Naive thymus-derived CD8-positive, alpha-beta T cell (primary cell): ENCODE measurements around the gene ZSWIM1. TPM values are rescaled to one million over a fixed set of nuclear protein-coding genes. Genes with fewer than 3 reads are reported as not detected.
"Not testable (repeated sequence)": the region's sequence is repeated elsewhere in the genome, so short reads cannot be mapped to it uniquely, and the experiment has no call there.

Experiments used
- ATAC-seq, 2 donors: fragments of 150-1000 bp; cut with Tn5 transposase in 1 of 2; sonication (Bioruptor Pico), chemical (Tn5 transposase) in 1 of 2; 1 replicate in 1 of 2; 2 replicates in 1 of 2; pipeline ENCODE4 v1.10.0; 2021; ENCODE audit warnings: mild to moderate bottlenecking in 2 of 2, moderate library complexity in 2 of 2
- POLR2A ChIA-PET: fragments of 350-600 bp; sonication (Branson Sonifier 250); formaldehyde crosslinking; loops from one replicate; lab custom pipeline; 2021; ENCODE audit warnings: antibody characterized with exemption; lab: Charles Lee
- DNase-seq, 10 donors: peaks; one replicate each; pipeline versions ENCODE4 v3.0.0 to v3.0.0-alpha.2; 2020 to 2022
- H3K27ac Mint-ChIP-seq, 10 donors: one replicate each; pipeline ENCODE4 v1.8.0; 2020 to 2022; ENCODE audit warnings: mild to moderate bottlenecking in 10 of 10, mixed read lengths in 10 of 10, moderate library complexity in 4 of 10, inconsistent platforms in 1 of 10
- H3K27me3 Mint-ChIP-seq, 5 donors: one replicate each; pipeline ENCODE4 v1.8.0; 2021 to 2022; ENCODE audit warnings: mixed read lengths in 5 of 5
- H3K36me3 Mint-ChIP-seq, 3 donors: one replicate each; pipeline ENCODE4 v1.8.0; 2020 to 2022; ENCODE audit warnings: mixed read lengths in 3 of 3, mild to moderate bottlenecking in 2 of 3, inconsistent platforms in 1 of 3
- H3K4me1 Mint-ChIP-seq, 4 donors: one replicate each; pipeline ENCODE4 v1.8.0; 2021 to 2022; ENCODE audit warnings: mixed read lengths in 4 of 4
- H3K4me3 Mint-ChIP-seq, 10 donors: one replicate each; pipeline ENCODE4 v1.8.0; 2020 to 2022; ENCODE audit warnings: mild to moderate bottlenecking in 10 of 10, mixed read lengths in 10 of 10, moderate library complexity in 6 of 10, inconsistent platforms in 1 of 10
- H3K9me3 Mint-ChIP-seq, 9 donors: one replicate each; pipeline ENCODE4 v1.8.0; 2020 to 2022; ENCODE audit warnings: mixed read lengths in 9 of 9, mild to moderate bottlenecking in 3 of 9, inconsistent platforms in 1 of 9, moderate library complexity in 1 of 9
- polyA plus RNA-seq, 3 donors: library from polyadenylated mRNA; unstranded; fragments of 300-500 nt; fragmentation: Illumina TruSeq; gene quantifications; one replicate each; pipeline ENCODE4 v1.2.3, GENCODE V29; 2021
- total RNA-seq, 8 experiments: library from RNA in 2 of 8; stranded (reverse) in 2 of 8; gene quantifications; one replicate each; pipeline ENCODE4 v1.2.3 and lab custom pipeline; 2021 to 2026

Gene ZSWIM1
- total and polyA plus RNA-seq, 5 experiments from 2014 or later: 0.96 to 17.6 (median 9.8) TPM

DNA sequence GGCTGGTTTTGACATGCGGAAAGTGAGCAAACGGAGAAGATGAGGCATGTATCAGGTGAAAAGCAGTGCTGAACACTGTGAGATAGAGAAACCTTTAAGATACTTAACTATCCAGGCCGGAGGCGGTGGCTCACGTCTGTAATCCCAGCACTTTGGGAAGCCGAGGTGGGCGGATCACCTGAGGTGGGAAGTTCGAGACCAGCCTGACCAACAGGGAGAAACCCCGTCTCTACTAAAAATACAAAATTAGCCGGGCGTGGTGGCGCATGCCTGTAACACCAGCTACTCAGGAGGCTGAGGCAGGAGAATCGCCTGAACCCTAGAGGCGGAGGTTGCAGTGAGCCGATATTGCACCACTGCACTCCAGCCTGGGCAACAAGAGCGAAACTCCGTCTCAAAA lies 50.7 kb downstream of the ZSWIM1 start:
- POLR2A ChIA-PET: interaction anchor here (1.1 kb wide), 1 partner anchor 27 kb away, joined by 3 read pairs; no protein-coding TSS in a partner anchor
- not testable (repeated sequence) for H3K9me3 Mint-ChIP-seq, DNase-seq, H3K36me3 Mint-ChIP-seq, H3K27me3 Mint-ChIP-seq, ATAC-seq
- Mint-ChIP-seq H3K4me1 (peaks cover 6 to 25% (median 11%) of the 10 kb centered on the region in 4 donors), H3K27ac (peak overlapping the region in 1 of 10 donors; percentile 4), H3K4me3 (peak overlapping the region in 2 of 10 donors; percentile 29 to 48)

DNA sequence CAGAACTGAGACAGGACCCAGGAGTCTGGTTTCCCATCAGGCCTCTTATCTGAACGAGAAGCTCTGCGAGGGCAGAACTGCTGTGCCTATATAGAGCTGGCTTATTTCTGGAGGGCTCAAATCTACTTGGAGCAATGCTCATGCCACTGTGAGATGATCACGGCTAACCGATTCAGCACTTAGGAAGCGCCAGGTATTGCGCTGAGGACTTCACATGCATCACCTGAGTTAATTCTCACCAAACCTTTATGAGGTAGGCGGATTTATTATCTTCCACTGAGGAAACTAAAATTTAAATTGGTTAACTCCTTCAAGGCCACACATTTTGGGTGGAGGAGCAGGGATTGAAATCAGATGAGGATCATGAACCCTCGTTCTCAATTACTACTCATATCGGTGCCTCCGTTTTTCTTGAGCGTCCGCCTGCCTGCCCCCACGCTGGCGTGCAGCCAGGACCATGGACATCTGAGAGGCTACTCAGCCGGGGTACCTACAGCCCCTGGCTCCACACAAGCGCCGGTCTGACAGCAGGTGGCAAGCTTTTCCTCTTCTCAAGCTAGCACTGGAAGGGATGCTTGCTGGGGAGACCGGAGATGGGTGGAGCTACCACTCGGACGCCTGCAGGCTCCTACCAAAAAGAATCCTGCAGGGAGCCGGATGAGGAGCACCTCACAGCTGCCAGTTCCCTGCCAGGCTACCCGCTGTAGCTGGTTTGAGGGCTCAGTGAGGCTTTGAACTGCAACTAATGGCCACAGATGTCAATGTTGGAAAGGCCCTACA lies 52.4 kb downstream of the ZSWIM1 start:
- Mint-ChIP-seq H3K36me3 (peaks cover 0 to 13% (median 4%) of the 10 kb centered on the region in 3 donors), H3K27ac (peak overlapping the region; percentile 94 to 99 (median 98)), H3K9me3 (no peaks in the 10 kb centered on the region), H3K4me3 (peak overlapping the region; percentile 92 to 100 (median 97)), H3K27me3 (no peaks in the 10 kb centered on the region), H3K4me1 (peaks cover 12 to 40% (median 25%) of the 10 kb centered on the region in 4 donors)
- POLR2A ChIA-PET: interaction anchor here (0.6 to 9.8 kb wide), 20 partner anchors 8 to 571 kb away, joined by 3 to 216 read pairs (median 12); partner anchors contain the start of genes ACOT8, CTSA, DNTTIP1 and MMP9
- ATAC-seq (peak; percentile 1 to 9), DNase-seq (peak; percentile 34 to 78 (median 57))

DNA sequence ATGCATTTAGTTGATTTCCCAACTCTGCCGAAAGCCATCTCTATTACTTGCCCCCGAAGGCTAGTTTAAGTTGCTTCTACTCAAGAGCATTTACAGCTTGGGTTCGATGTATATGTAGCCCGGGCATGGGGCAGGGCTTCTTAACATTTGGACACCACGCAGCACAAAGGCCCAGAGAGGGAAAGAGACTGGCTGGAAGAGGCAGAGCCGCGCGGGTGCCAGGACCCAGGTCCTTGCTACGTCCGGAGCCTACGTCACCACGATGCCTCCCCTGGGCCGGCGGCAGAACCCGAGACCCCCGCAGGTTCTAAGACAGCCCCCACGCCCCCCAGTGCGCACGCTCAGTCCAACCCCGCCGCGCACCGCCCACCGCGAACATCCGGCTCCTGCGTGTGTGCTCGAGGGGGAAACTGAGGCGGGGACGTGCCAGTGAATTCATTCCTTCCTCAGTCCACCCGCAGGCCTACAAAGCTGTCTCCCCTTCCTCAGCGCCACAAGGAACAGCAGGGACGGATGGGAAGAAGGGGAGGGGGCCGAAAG lies 53.1 kb downstream of the ZSWIM1 start:
- peak overlapping the region; percentile 92 to 100 (median 97) for H3K4me3 Mint-ChIP-seq
- H3K36me3 Mint-ChIP-seq: peaks cover 0 to 19% (median 4%) of the 10 kb centered on the region in 3 donors
- no peaks in the 10 kb centered on the region for H3K27me3 Mint-ChIP-seq
- no peaks in the 10 kb centered on the region for H3K9me3 Mint-ChIP-seq
- DNase-seq: peak in 4 of 10 donors; percentile 41 to 83 (median 55)
- POLR2A ChIA-PET: interaction anchor here (0.6 to 9.8 kb wide), 34 partner anchors 9 to 572 kb away, joined by 3 to 216 read pairs (median 6); partner anchors contain the start of genes ACOT8, CTSA, DNTTIP1 and MMP9
- peaks cover 13 to 43% (median 27%) of the 10 kb centered on the region in 4 donors for H3K4me1 Mint-ChIP-seq
- peak; percentile 1 to 17 for ATAC-seq
- peak overlapping the region; percentile 94 to 99 (median 98) for H3K27ac Mint-ChIP-seq

Other genes starting within 250 kb of the ZSWIM1 start
- gene WFDC9, start 249.9 kb upstream of the ZSWIM1 start, total RNA-seq: not detected
- not detected for gene WFDC9, start 249.9 kb upstream of the ZSWIM1 start, polyA plus RNA-seq
- not detected for gene WFDC11, start 211.0 kb upstream of the ZSWIM1 start, total RNA-seq
- gene WFDC11, start 211.0 kb upstream of the ZSWIM1 start, polyA plus RNA-seq: not detected
- gene WFDC13, start 179.2 kb upstream of the ZSWIM1 start, total RNA-seq: not detected
- not detected for gene WFDC13, start 179.2 kb upstream of the ZSWIM1 start, polyA plus RNA-seq
- not detected for gene WFDC10B, start 176.2 kb upstream of the ZSWIM1 start, total RNA-seq
- gene WFDC10B, start 176.2 kb upstream of the ZSWIM1 start, polyA plus RNA-seq: not detected
- gene SPINT4, start 158.9 kb upstream of the ZSWIM1 start, total RNA-seq: not detected
- gene SPINT4, start 158.9 kb upstream of the ZSWIM1 start, polyA plus RNA-seq: not detected
- not detected for gene WFDC3, start 89.3 kb upstream of the ZSWIM1 start, total RNA-seq
- under 1 TPM in 1 of 3 donors, not detected in 2; 0.73 TPM for gene WFDC3, start 89.3 kb upstream of the ZSWIM1 start, polyA plus RNA-seq
- 10 to 100 TPM; 18.5 to 26.3 TPM for gene DNTTIP1, start 89.3 kb upstream of the ZSWIM1 start, total RNA-seq
- 10 to 100 TPM; 26.3 to 41.2 (median 29.5) TPM for gene DNTTIP1, start 89.3 kb upstream of the ZSWIM1 start, polyA plus RNA-seq
- gene UBE2C, start 68.6 kb upstream of the ZSWIM1 start, total RNA-seq: under 1 TPM in 1 of 2 experiments, not detected in 1; 0.44 TPM
- gene UBE2C, start 68.6 kb upstream of the ZSWIM1 start, polyA plus RNA-seq: not detected
- under 1 TPM in 1 of 2 experiments, not detected in 1; 0.58 TPM for gene TNNC2, start 53.9 kb upstream of the ZSWIM1 start, total RNA-seq
- under 1 TPM in 1 of 3 donors, not detected in 2; 0.53 TPM for gene TNNC2, start 53.9 kb upstream of the ZSWIM1 start, polyA plus RNA-seq
- 1 to 10 TPM; 1.3 to 1.8 TPM for gene SNX21, start 47.4 kb upstream of the ZSWIM1 start, total RNA-seq
- 1 to 10 TPM in 2 of 3 donors, under 1 TPM in 1; 0.30 to 2.2 (median 1.4) TPM for gene SNX21, start 47.4 kb upstream of the ZSWIM1 start, polyA plus RNA-seq
- 10 to 100 TPM; 29.6 to 33.3 TPM for gene ACOT8, start 23.8 kb upstream of the ZSWIM1 start, total RNA-seq
- 10 to 100 TPM; 37.5 to 46.2 (median 38.4) TPM for gene ACOT8, start 23.8 kb upstream of the ZSWIM1 start, polyA plus RNA-seq
- gene ZSWIM3, start 23.6 kb upstream of the ZSWIM1 start, total RNA-seq: 1 to 10 TPM; 4.3 to 4.4 TPM
- gene ZSWIM3, start 23.6 kb upstream of the ZSWIM1 start, polyA plus RNA-seq: 1 to 10 TPM in 1 of 3 donors, under 1 TPM in 2; 0.35 to 2.1 (median 0.65) TPM
- gene SPATA25, start 6.4 kb downstream of the ZSWIM1 start, total RNA-seq: 1 to 10 TPM; 4.1 to 4.8 TPM
- gene SPATA25, start 6.4 kb downstream of the ZSWIM1 start, polyA plus RNA-seq: under 1 TPM in 2 of 3 donors, not detected in 1; 0.24 to 0.42 TPM
- 1 to 10 TPM; 5.0 to 5.9 TPM for gene NEURL2, start 10.0 kb downstream of the ZSWIM1 start, total RNA-seq
- gene NEURL2, start 10.0 kb downstream of the ZSWIM1 start, polyA plus RNA-seq: 1 to 10 TPM in 2 of 3 donors, under 1 TPM in 1; 0.53 to 2.2 (median 1.8) TPM
- 10 to 100 TPM; 79.1 to 82.7 TPM for gene CTSA, start 10.1 kb downstream of the ZSWIM1 start, total RNA-seq
- 100 to 1,000 TPM in 1 of 3 donors, 10 to 100 TPM in 2; 79.5 to 128 (median 90.5) TPM for gene CTSA, start 10.1 kb downstream of the ZSWIM1 start, polyA plus RNA-seq
- gene PLTP, start 30.9 kb downstream of the ZSWIM1 start, total RNA-seq: under 1 TPM in 1 of 2 experiments, not detected in 1; 0.27 TPM
- gene PLTP, start 30.9 kb downstream of the ZSWIM1 start, polyA plus RNA-seq: 1 to 10 TPM in 1 of 3 donors, under 1 TPM in 2; 0.18 to 2.2 (median 0.68) TPM
- 10 to 100 TPM; 77.7 to 83.3 TPM for gene PCIF1, start 53.5 kb downstream of the ZSWIM1 start, total RNA-seq
- 10 to 100 TPM; 60.8 to 94.2 (median 78.7) TPM for gene PCIF1, start 53.5 kb downstream of the ZSWIM1 start, polyA plus RNA-seq
- 10 to 100 TPM; 53.1 to 56.2 TPM for gene ZNF335, start 91.0 kb downstream of the ZSWIM1 start, total RNA-seq
- gene ZNF335, start 91.0 kb downstream of the ZSWIM1 start, polyA plus RNA-seq: 10 to 100 TPM in 1 of 3 donors, 1 to 10 TPM in 2; 6.4 to 13.2 (median 7.8) TPM
- gene MMP9, start 127.7 kb downstream of the ZSWIM1 start, total RNA-seq: 1 to 10 TPM in 1 of 2 experiments, under 1 TPM in 1; 0.75 to 1.3 TPM
- not detected for gene MMP9, start 127.7 kb downstream of the ZSWIM1 start, polyA plus RNA-seq
- 1 to 10 TPM; 1.0 to 1.5 TPM for gene SLC12A5, start 148.0 kb downstream of the ZSWIM1 start, total RNA-seq
- gene SLC12A5, start 148.0 kb downstream of the ZSWIM1 start, polyA plus RNA-seq: under 1 TPM in 1 of 3 donors, not detected in 2; 0.83 TPM
- 10 to 100 TPM; 42.2 to 43.9 TPM for gene NCOA5, start 208.7 kb downstream of the ZSWIM1 start, total RNA-seq
- 10 to 100 TPM; 13.0 to 36.0 (median 18.4) TPM for gene NCOA5, start 208.7 kb downstream of the ZSWIM1 start, polyA plus RNA-seq
- 10 to 100 TPM; 10.1 to 11.8 TPM for gene CD40, start 237.1 kb downstream of the ZSWIM1 start, total RNA-seq
- gene CD40, start 237.1 kb downstream of the ZSWIM1 start, polyA plus RNA-seq: 1 to 10 TPM; 2.0 to 4.3 (median 3.1) TPM